Effector memory CD4-positive, alpha-beta T cell (primary cell): ENCODE measurements around the gene THUMPD2.

ENCODE experiments used
- DNase-seq, 3 donors: peaks; one replicate each; pipeline ENCODE4 v3.0.0-alpha.2; 2020
- H3K27ac ChIP-seq: 2 replicates; pipeline ENCODE4 v1.7.0; 2013; ENCODE audit warnings: mild to moderate bottlenecking, low read length, moderate library complexity; ENCODE audit not compliant: insufficient read depth, poor library complexity, severe bottlenecking
- H3K27me3 ChIP-seq: replicated peaks from 2 replicates; pipeline ENCODE4 v1.7.0; 2013; ENCODE audit warnings: mild to moderate bottlenecking, low read length; ENCODE audit not compliant: insufficient read depth, control insufficient read depth, poor library complexity, severe bottlenecking
- H3K36me3 ChIP-seq: 2 replicates; pipeline ENCODE4 v1.7.0; 2013; ENCODE audit warnings: mild to moderate bottlenecking, low read length, moderate library complexity; ENCODE audit not compliant: control insufficient read depth, insufficient read depth
- H3K4me1 ChIP-seq: 2 replicates; pipeline ENCODE4 v1.7.0; 2013; ENCODE audit warnings: low read length, mild to moderate bottlenecking; ENCODE audit not compliant: control insufficient read depth, insufficient read depth, poor library complexity, severe bottlenecking
- H3K4me3 ChIP-seq: 2 replicates; pipeline ENCODE4 v1.7.0; 2013; ENCODE audit warnings: low read length, low read depth, mild to moderate bottlenecking; ENCODE audit not compliant: insufficient read depth, poor library complexity, severe bottlenecking
- H3K9me3 ChIP-seq: 2 replicates; pipeline ENCODE4 v1.7.0; 2013; ENCODE audit warnings: mild to moderate bottlenecking, low read length, moderate library complexity; ENCODE audit not compliant: control insufficient read depth

THUMPD2 gene

GRCh38 chr2:39723497-39723896 is 55.6 kb downstream of the THUMPD2 start:
- DNase-seq = no peak
- Histone ChIP-seq H3K27me3 (no peaks in the 10 kb centered on the region), H3K9me3 (no peaks in the 10 kb centered on the region), H3K4me1 (no peaks in the 10 kb centered on the region), H3K4me3 (no peak overlapping the region), H3K27ac (no peak overlapping the region), H3K36me3 (no peaks in the 10 kb centered on the region)

- Histone ChIP-seq H3K27me3 (no peaks in the 10 kb centered on the region), H3K4me1 (no peaks in the 10 kb centered on the region), H3K36me3 (no peaks in the 10 kb centered on the region), H3K27ac (no peak overlapping the region), H3K4me3 (no peak overlapping the region), H3K9me3 (no peaks in the 10 kb centered on the region)
- DNase-seq = no peak
Measured at GRCh38 chr2:39720970-39721369, 58.1 kb downstream of the THUMPD2 start.

GRCh38 chr2:39719317-39719716 is 59.7 kb downstream of the THUMPD2 start:
- no peak for DNase-seq
- H3K4me3 ChIP-seq = no peak overlapping the region
- no peak overlapping the region for H3K27ac ChIP-seq
- no peaks in the 10 kb centered on the region for H3K4me1 ChIP-seq
- H3K27me3 ChIP-seq = no peaks in the 10 kb centered on the region
- H3K9me3 ChIP-seq = no peaks in the 10 kb centered on the region
- no peaks in the 10 kb centered on the region for H3K36me3 ChIP-seq

- Histone ChIP-seq H3K27ac (no peak overlapping the region), H3K9me3 (no peaks in the 10 kb centered on the region), H3K4me1 (no peaks in the 10 kb centered on the region), H3K36me3 (no peaks in the 10 kb centered on the region), H3K4me3 (no peak overlapping the region), H3K27me3 (no peaks in the 10 kb centered on the region)
- no peak for DNase-seq
Measured at GRCh38 chr2:39718483-39718882, 60.6 kb downstream of the THUMPD2 start.

- no peak for DNase-seq
- Histone ChIP-seq H3K9me3 (no peaks in the 10 kb centered on the region), H3K36me3 (no peaks in the 10 kb centered on the region), H3K4me3 (no peak overlapping the region), H3K27me3 (no peaks in the 10 kb centered on the region), H3K27ac (no peak overlapping the region), H3K4me1 (no peaks in the 10 kb centered on the region)
Measured at GRCh38 chr2:39717067-39717466, 62.0 kb downstream of the THUMPD2 start.

GRCh38 chr2:39715822-39716221 is 63.2 kb downstream of the THUMPD2 start:
- no peaks in the 10 kb centered on the region for H3K27me3 ChIP-seq
- no peak for DNase-seq
- H3K4me3 ChIP-seq = no peak overlapping the region
- no peaks in the 10 kb centered on the region for H3K9me3 ChIP-seq
- H3K36me3 ChIP-seq = no peaks in the 10 kb centered on the region
- H3K27ac ChIP-seq = no peak overlapping the region
- H3K4me1 ChIP-seq = no peaks in the 10 kb centered on the region

- H3K4me3 ChIP-seq = no peak overlapping the region
- no peaks in the 10 kb centered on the region for H3K4me1 ChIP-seq
- no peaks in the 10 kb centered on the region for H3K9me3 ChIP-seq
- no peak for DNase-seq
- H3K36me3 ChIP-seq = no peaks in the 10 kb centered on the region
- H3K27ac ChIP-seq = no peak overlapping the region
- H3K27me3 ChIP-seq = no peaks in the 10 kb centered on the region
Measured at GRCh38 chr2:39715095-39715494, 64.0 kb downstream of the THUMPD2 start.

GRCh38 chr2:39712953-39713352 is 66.1 kb downstream of the THUMPD2 start:
- H3K4me1 ChIP-seq = no peaks in the 10 kb centered on the region
- H3K27me3 ChIP-seq = no peaks in the 10 kb centered on the region
- H3K36me3 ChIP-seq = no peaks in the 10 kb centered on the region
- H3K4me3 ChIP-seq = no peak overlapping the region
- H3K27ac ChIP-seq = no peak overlapping the region
- no peak for DNase-seq
- no peaks in the 10 kb centered on the region for H3K9me3 ChIP-seq

GRCh38 chr2:39710807-39711206 is 68.3 kb downstream of the THUMPD2 start:
- H3K27me3 ChIP-seq = no peaks in the 10 kb centered on the region
- no peaks in the 10 kb centered on the region for H3K4me1 ChIP-seq
- H3K4me3 ChIP-seq = no peak overlapping the region

GRCh38 chr2:39708003-39708402 is 71.1 kb downstream of the THUMPD2 start:
- H3K4me1 ChIP-seq = no peaks in the 10 kb centered on the region
- no peak overlapping the region for H3K4me3 ChIP-seq
- H3K36me3 ChIP-seq = no peaks in the 10 kb centered on the region
- no peaks in the 10 kb centered on the region for H3K27me3 ChIP-seq
- no peaks in the 10 kb centered on the region for H3K9me3 ChIP-seq
- no peak overlapping the region for H3K27ac ChIP-seq
- DNase-seq = no peak

More at GRCh38 chr2:39710807-39711206, 68.3 kb downstream of the THUMPD2 start:
- Histone ChIP-seq H3K36me3 (no peaks in the 10 kb centered on the region), H3K27ac (no peak overlapping the region), H3K9me3 (no peaks in the 10 kb centered on the region)
- DNase-seq = no peak

GRCh38 chr2:39706945-39707344 is 72.1 kb downstream of the THUMPD2 start:
- H3K4me1 ChIP-seq = no peaks in the 10 kb centered on the region
- no peaks in the 10 kb centered on the region for H3K36me3 ChIP-seq
- H3K27me3 ChIP-seq = no peaks in the 10 kb centered on the region
- no peaks in the 10 kb centered on the region for H3K9me3 ChIP-seq
- DNase-seq = no peak
- H3K4me3 ChIP-seq = no peak overlapping the region
- no peak overlapping the region for H3K27ac ChIP-seq
